ENCODE measurements around the gene CRCP. TPM values are rescaled to one million over a fixed set of nuclear protein-coding genes. Genes with fewer than 3 reads are reported as not detected.
"Not testable (repeated sequence)": the region's sequence is repeated elsewhere in the genome, so short reads cannot be mapped to it uniquely, and the experiment has no call there.

The CRCP gene
- total RNA-seq, 1 donor from 2014 or later: 56.5 TPM

DNA sequence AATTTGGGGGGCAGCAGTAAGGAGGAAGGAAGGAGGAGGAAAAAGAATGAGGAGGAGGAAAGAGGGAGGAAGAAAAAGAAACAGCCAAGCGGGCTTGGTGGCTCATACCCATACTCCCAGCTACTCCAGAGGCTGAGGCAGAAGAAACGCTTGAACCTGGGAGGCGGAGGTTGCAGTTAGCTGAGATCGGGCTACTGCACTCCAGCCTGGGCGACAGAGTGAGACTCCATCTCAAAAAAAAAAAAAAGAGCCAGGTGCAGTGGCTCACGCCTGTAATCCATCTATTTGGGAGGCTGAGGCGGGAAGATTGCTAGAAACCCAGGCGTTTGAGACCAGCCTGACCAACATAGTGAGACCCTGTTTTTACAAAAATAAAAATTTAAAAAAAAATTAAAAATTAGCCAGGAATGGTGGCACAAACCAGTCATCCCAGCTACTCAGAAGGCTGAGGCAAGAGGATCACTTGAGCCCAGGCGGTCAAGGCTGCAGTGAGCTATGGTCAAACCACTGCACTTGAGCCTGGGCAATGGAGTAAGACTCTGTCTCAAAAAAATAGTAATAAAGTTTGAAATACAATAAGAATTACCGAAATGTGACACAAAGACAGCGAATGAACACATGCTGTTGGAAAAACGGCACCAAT is 14.1 kb upstream of the CRCP start:
- TF ChIP-seq POLR2A (IDR thresholded peaks at IDR 0.05) (no peak), POLR2AphosphoS5 (IDR thresholded peaks at IDR 0.05; ENCODE audit: insufficient read depth in 1 of 2, low read depth in 1 of 2) (no peak)
- TF ChIP-seq, protein P1, sequence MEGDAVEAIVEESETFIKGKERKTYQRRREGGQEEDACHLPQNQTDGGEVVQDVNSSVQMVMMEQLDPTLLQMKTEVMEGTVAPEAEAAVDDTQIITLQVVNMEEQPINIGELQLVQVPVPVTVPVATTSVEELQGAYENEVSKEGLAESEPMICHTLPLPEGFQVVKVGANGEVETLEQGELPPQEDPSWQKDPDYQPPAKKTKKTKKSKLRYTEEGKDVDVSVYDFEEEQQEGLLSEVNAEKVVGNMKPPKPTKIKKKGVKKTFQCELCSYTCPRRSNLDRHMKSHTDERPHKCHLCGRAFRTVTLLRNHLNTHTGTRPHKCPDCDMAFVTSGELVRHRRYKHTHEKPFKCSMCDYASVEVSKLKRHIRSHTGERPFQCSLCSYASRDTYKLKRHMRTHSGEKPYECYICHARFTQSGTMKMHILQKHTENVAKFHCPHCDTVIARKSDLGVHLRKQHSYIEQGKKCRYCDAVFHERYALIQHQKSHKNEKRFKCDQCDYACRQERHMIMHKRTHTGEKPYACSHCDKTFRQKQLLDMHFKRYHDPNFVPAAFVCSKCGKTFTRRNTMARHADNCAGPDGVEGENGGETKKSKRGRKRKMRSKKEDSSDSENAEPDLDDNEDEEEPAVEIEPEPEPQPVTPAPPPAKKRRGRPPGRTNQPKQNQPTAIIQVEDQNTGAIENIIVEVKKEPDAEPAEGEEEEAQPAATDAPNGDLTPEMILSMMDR (IDR thresholded peaks at IDR 0.05): no peak
- H3K36me3 ChIP-seq: no peaks in the 10 kb centered on the region
- H3K4me3 ChIP-seq: peak overlapping the region; percentile 43 to 45
- no peaks in the 10 kb centered on the region for H3K4me1 ChIP-seq
- no peaks in the 10 kb centered on the region for H3K9me3 ChIP-seq
- H3K27me3 ChIP-seq: no peaks in the 10 kb centered on the region
- intact Hi-C loops (cut with DNase I): no loop called here
- peak overlapping the region; percentile 95 for H3K27ac ChIP-seq
- no peak for DNase-seq (ENCODE audit: extremely low spot score in 2 of 2)

DNA sequence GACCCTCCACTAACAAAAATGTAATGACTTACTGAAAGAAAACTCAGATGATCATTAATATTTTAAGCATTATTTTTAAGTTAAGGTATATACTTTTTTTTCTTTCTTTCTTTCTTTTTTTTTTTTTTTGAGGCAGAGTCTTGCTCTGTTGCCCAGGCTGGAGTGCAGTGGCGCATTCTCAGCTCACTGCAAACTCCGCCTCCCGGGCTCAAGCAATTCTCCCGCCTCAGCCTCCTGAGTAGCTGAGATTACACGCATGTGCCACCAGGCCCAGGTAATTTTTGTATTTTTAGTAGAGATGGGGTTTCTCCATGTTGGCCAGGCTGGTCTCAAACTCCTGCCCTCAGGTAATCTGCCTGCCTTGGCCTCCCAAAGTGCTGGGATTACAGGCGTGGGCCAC is 12.5 kb upstream of the CRCP start:
- DNase-seq (ENCODE audit: extremely low spot score in 2 of 2); H3K9me3 ChIP-seq; intact Hi-C loops (cut with DNase I); H3K27me3 ChIP-seq; H3K27ac ChIP-seq; H3K4me1 ChIP-seq; H3K4me3 ChIP-seq; H3K36me3 ChIP-seq: not testable (repeated sequence)

DNA sequence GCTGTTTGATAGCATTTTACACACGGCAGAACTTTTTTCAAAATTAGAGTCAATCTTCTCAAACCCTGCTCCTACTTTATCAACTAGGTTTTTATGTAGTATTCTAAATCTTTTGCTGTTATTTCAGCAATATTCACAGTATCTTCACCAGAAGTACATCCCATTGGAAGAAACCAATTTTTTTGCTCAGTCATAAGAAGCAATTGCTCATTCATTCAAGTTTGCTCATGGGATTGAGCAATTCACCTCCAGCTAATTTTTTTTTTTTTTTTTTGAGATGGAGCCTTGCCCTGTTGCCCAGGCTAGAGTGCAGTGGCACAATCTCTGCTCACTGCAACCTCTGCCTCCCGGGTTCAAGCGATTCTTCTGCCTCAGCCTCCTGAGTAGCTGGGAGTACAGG is 10.7 kb upstream of the CRCP start:
- H3K36me3 ChIP-seq; H3K9me3 ChIP-seq; H3K27me3 ChIP-seq; H3K27ac ChIP-seq; H3K4me1 ChIP-seq; DNase-seq (ENCODE audit: extremely low spot score in 2 of 2); intact Hi-C loops (cut with DNase I); H3K4me3 ChIP-seq: not testable (repeated sequence)

DNA sequence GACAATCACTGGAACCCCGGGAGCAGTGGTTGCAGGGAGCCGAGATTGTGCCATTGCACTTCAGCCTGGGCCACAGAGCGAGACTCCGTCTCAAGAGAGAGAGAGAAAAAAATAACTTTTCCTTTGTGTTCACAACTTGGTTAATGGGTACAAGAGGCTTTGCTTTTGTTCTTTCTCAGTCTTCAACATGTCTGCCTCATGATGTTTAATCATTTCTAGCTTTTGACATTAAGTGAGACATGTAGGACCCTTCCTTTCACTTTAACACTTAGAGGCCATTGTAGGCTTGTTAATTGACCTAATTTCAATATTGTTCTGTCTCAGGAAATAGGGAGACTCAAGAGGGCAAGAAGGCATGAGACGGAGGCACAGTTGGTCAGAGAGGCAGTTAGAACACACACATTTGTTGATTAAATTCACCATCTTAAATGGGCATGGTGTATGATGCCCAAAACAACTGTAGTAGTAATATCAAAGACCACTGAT is 9.3 kb upstream of the CRCP start:
- H3K9me3 ChIP-seq: no peaks in the 10 kb centered on the region
- H3K27ac ChIP-seq: no peak overlapping the region
- TF ChIP-seq POLR2A (IDR thresholded peaks at IDR 0.05) (no peak), POLR2AphosphoS5 (IDR thresholded peaks at IDR 0.05; ENCODE audit: insufficient read depth in 1 of 2, low read depth in 1 of 2) (no peak)
- TF ChIP-seq, protein P1 (IDR thresholded peaks at IDR 0.05): no peak
- DNase-seq (ENCODE audit: extremely low spot score in 2 of 2): no peak
- intact Hi-C loops (cut with DNase I): no loop called here
- no peaks in the 10 kb centered on the region for H3K4me1 ChIP-seq
- no peaks in the 10 kb centered on the region for H3K27me3 ChIP-seq
- no peak overlapping the region for H3K4me3 ChIP-seq
- H3K36me3 ChIP-seq: no peaks in the 10 kb centered on the region

DNA sequence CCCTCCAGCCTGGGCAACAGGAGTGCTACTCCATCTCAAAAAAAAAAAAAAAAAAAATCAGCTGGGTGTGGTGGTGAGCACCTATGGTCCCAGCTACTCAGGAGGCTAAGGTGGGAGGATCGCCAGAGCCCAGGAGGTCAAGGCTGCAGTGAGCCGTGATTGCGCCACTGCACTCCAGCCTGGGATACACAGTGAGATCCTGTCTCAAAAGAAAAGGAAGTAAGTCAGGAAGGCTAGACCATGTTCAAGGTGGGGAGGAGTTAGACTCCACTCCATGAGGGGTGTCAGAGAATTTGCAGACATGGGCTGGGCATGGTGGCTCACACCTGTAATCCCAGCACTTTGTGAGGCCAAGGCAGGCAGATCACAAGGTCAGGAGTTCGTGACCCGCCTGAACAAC is 6.2 kb upstream of the CRCP start:
- H3K36me3 ChIP-seq; H3K4me1 ChIP-seq; H3K27me3 ChIP-seq; DNase-seq (ENCODE audit: extremely low spot score in 2 of 2); H3K9me3 ChIP-seq; intact Hi-C loops (cut with DNase I); H3K4me3 ChIP-seq; H3K27ac ChIP-seq: not testable (repeated sequence)

DNA sequence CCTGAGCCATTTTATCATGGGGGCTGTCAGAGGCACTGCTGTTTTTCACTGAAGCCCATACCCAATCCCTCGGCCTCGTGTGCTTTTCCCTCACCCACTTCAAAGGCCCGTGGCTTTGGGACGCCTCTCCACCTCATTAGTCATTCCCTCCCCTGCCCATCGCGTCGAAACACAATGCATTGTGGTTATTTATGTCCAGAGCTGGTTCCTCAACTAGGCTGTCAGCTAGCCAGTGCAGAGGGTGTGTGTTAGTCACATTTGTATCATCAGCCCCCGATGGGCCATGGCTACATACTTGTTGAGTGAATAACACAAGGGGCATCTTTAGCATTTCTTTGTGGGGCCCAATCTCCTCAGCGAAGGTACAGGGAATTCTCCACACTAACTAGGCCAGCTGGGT is 3.8 kb upstream of the CRCP start:
- DNase-seq (ENCODE audit: extremely low spot score in 2 of 2): no peak
- Histone ChIP-seq H3K27me3 (no peaks in the 10 kb centered on the region), H3K4me3 (no peak overlapping the region), H3K9me3 (no peaks in the 10 kb centered on the region), H3K36me3 (no peaks in the 10 kb centered on the region), H3K27ac (no peak overlapping the region), H3K4me1 (peaks cover 12% of the 10 kb centered on the region)
- TF ChIP-seq POLR2A (IDR thresholded peaks at IDR 0.05) (no peak), POLR2AphosphoS5 (IDR thresholded peaks at IDR 0.05; ENCODE audit: insufficient read depth in 1 of 2, low read depth in 1 of 2) (no peak)
- TF ChIP-seq, protein P1 (IDR thresholded peaks at IDR 0.05): no peak
- intact Hi-C loops (cut with DNase I): no loop called here

DNA sequence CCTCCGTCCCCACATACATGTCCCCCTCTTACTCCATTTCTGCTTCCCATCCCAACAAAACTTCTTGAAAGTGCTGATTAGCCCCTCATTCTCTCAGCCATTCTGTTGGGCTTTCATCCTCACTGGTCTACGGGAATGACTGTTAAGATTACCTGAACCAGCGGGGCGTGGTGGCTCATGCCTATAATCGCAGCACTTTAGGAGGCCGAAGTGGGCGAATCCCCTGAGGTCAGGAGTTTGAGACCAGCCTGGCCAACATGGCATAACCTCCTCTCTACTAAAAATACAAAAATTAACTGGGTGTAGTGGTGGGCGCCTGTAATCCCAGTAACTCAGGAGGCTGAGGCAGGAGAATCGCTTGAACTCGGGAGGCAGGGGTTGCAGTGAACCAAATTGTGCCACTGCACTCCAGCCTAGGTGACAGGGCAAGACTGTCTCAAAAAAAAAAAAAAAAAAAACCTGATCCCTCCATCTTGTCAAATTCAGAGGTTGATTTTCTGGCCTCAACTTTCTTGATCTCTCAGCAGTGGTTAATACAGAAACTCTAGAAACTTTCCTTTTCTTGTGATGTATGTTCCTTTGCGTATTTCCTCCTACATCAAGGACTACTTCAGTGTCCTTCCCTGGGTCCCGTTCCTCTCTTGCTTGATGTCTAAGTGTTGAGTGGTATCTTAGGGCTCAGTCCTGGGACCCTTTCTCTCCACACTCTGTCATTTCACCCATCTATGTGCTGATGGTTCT is 2.2 kb downstream of the CRCP start:
- H3K27ac ChIP-seq; H3K36me3 ChIP-seq; H3K4me3 ChIP-seq; H3K9me3 ChIP-seq; H3K27me3 ChIP-seq; DNase-seq (ENCODE audit: extremely low spot score in 2 of 2); intact Hi-C loops (cut with DNase I): not testable (repeated sequence)
- peaks cover 53% of the 10 kb centered on the region for H3K4me1 ChIP-seq
